ENCODE measurements around the gene TPST2. TPM values are rescaled to one million over a fixed set of nuclear protein-coding genes. Genes with fewer than 3 reads are reported as not detected.

Gene TPST2
- total RNA-seq, 1 donor from 2014 or later: 22.5 TPM

DNA sequence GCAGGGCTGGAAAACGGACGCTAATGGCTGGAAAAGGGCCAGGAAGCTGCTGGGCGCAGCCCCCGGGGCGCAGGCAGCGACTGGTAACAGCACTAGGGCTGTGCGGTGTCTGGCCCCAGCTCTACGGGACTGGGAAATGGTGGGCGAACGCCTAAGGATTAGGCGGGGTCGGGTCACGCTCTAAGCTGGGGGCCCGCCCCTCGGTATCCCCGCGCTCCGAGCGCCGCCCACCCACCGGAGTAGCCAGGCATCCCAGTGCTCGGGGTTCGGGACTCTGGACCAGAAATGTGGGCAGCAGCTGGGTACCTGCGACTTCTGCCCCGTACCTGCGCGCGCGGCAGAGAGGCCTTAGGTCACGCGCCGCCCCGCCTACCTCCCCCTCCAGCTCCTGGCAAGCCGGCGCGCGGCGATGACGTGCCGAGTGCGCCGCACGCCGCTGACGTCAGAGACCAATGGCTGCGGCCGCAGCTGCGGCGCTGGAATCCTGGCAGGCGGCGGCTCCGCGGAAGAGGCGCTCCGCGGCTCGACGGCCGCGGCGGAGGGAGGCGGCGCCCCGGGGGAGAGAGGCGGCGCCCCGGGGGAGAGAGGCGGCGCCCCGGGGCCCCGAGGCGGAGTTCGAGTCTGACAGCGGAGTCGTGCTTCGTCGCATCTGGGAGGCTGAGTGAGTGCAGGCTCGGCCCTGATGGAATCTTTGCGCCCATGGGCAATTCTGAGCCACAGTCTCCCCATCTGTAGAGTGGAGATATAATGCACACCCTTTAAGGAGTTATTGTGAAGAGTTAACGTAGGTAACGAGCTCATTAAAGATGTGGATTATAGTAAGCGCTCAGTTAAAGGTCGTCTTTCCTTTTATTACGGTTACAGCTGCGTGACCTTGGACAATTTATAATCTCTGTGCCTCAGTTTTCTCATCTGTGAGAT is 106.2 kb downstream of the TPST2 start, which contains the start of the genes HPS4 and SRRD:
Gene HPS4, minus strand, starts transcription at position 345 of the 921 bp plus-strand sequence. CDS start 2,021 bp downstream, outside the sequence.
Gene SRRD, plus strand, starts transcription at position 439 of the 921 bp plus-strand sequence. Its CDS starts 14 bp downstream, at position 453.
- TF ChIP-seq, protein P1, sequence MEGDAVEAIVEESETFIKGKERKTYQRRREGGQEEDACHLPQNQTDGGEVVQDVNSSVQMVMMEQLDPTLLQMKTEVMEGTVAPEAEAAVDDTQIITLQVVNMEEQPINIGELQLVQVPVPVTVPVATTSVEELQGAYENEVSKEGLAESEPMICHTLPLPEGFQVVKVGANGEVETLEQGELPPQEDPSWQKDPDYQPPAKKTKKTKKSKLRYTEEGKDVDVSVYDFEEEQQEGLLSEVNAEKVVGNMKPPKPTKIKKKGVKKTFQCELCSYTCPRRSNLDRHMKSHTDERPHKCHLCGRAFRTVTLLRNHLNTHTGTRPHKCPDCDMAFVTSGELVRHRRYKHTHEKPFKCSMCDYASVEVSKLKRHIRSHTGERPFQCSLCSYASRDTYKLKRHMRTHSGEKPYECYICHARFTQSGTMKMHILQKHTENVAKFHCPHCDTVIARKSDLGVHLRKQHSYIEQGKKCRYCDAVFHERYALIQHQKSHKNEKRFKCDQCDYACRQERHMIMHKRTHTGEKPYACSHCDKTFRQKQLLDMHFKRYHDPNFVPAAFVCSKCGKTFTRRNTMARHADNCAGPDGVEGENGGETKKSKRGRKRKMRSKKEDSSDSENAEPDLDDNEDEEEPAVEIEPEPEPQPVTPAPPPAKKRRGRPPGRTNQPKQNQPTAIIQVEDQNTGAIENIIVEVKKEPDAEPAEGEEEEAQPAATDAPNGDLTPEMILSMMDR (conservative IDR thresholded peaks at IDR 0.05; ENCODE audit: low read depth, low read length): no peak
- H3K4me3 ChIP-seq (ENCODE audit: low read depth, low read length): peak within 1 kb of the TSS; percentile 94
- DNase-seq (ENCODE audit: low read depth): no peak

DNA sequence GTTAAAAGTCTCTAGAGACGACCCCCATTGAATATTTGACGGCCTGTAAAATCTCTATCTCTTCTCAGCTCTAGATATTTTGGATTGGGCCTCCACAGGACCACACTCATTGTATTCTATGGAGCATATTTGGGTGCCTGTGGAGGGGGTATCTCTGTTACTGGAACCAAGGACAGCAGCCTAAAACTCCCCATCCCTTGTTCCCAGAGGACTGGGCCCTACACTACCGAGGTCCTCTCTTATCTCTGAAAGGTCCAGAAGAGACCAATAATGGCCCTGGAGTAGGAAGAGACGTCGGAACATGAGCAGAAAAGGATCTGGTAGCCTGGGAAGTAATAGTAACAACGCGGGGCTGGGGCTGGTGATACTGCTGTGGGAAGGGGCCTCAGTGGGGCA is 106.9 kb downstream of the TPST2 start:
- DNase-seq (ENCODE audit: low read depth): no peak
- TF ChIP-seq, protein P1 (conservative IDR thresholded peaks at IDR 0.05; ENCODE audit: low read depth, low read length): no peak
- peak overlapping the region; percentile 94 for H3K4me3 ChIP-seq (ENCODE audit: low read depth, low read length)

DNA sequence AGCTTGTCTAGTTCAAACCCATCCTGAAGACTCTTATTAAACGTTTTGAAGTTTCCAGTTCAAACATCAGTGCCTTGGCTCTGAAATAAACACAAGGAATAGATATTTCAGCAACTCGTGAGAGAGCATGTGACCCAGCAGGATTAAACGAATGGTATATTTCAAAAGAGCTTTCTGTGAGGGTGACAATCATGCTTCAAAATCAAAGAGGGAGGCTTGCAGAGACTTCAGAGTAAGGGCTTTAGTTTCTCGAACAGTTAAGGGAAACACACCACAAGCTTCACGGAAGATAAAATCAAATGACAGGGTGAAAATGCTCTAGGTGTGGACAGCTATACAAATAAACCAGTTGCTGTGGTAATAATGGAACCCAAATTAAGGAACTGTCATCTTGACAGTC is 107.8 kb downstream of the TPST2 start:
- TF ChIP-seq, protein P1 (conservative IDR thresholded peaks at IDR 0.05; ENCODE audit: low read depth, low read length): no peak
- no peak for DNase-seq (ENCODE audit: low read depth)
- H3K4me3 ChIP-seq (ENCODE audit: low read depth, low read length): no peak overlapping the region

DNA sequence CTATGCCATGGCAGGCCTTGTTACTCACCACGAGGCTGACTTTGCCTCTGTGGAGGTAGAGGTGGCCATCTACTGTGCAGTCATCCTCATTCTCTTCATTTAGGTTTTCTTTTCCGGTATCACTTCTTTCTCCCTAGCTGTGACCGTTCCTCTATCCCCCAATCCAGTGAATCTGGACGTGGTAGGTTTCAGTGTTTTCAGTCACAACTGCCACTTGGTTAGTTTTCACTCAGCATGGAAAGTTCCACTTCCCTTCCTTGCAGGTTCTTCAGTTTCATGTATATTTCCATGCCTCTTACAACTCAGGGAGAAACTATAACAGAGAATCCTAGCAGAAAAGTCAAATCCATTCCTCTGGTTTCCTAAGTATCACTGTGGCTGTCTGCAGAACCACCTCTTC is 108.2 kb downstream of the TPST2 start:
- no peak overlapping the region for H3K4me3 ChIP-seq (ENCODE audit: low read depth, low read length)
- TF ChIP-seq, protein P1 (conservative IDR thresholded peaks at IDR 0.05; ENCODE audit: low read depth, low read length): no peak
- DNase-seq (ENCODE audit: low read depth): no peak

DNA sequence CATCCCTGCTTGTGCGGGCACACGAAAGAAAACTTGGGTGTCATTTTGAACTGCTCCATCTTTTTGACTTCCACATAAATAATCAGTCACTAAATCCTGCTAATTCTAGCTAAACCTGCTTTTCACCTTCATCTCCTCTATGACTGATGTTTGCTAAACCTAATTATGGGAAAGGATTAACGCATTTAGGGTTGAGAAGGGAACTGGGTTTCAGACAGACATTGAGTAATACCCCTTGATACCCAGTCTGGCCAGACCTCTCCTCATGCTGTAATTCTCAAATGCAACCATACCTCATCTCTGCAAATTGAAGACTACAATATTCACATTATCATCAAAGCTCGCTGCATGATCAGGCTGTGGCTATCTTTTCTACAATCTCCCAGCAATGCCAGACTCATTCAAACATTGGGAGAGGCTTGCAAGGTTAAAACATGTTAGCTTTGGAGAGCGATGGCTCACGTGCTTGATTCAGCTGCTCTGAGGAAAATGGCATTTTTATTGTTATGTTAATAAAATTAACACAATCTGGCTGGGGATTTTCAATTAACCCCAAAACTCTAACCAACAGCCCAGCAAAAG is 108.7 kb downstream of the TPST2 start:
- TF ChIP-seq, protein P1 (conservative IDR thresholded peaks at IDR 0.05; ENCODE audit: low read depth, low read length): no peak
- no peak for DNase-seq (ENCODE audit: low read depth)
- no peak overlapping the region for H3K4me3 ChIP-seq (ENCODE audit: low read depth, low read length)

DNA sequence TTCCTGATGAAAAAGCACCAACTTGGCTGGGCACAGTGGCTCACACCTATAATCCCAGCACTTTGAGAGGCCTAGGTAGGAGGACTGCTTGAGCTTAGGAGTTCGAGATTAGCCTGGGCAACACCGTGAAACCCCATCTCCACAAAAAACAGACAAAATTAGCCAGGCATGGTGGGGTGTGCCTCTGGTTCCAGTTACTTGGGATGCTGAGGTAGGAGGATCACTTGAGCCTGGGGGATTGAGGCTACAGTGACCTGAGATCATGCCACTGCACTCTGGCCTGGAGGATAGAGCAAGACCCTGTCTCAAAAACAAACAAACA is 109.4 kb downstream of the TPST2 start:
- peak overlapping the region; percentile 1 for H3K4me3 ChIP-seq (ENCODE audit: low read depth, low read length)
- TF ChIP-seq, protein P1 (conservative IDR thresholded peaks at IDR 0.05; ENCODE audit: low read depth, low read length): no peak
- no peak for DNase-seq (ENCODE audit: low read depth)
